Large intestine (tissue), 3 donors: ENCODE measurements around the gene PCNX2. TPM values are rescaled to one million over a fixed set of nuclear protein-coding genes. Genes with fewer than 3 reads are reported as not detected.

Experiments
- DNase-seq, 2 donors: peaks; one replicate each; pipeline versions ENCODE4 v3.0.0 to v3.0.0-alpha.2; 2013
- H3K27ac ChIP-seq: one replicate; pipeline ENCODE4 v1.5.1; 2013; ENCODE audit warnings: low read length
- H3K27me3 ChIP-seq: 2 replicates; pipeline ENCODE4 v1.6.1; 2013; ENCODE audit warnings: low read length; ENCODE audit not compliant: control insufficient read depth, insufficient read depth
- H3K36me3 ChIP-seq: 2 replicates; pipeline ENCODE4 v1.6.1; 2013; ENCODE audit warnings: low read length; ENCODE audit not compliant: control insufficient read depth, insufficient read depth
- H3K4me1 ChIP-seq: one replicate; pipeline ENCODE4 v1.6.1; 2013; ENCODE audit warnings: low read length; ENCODE audit not compliant: control insufficient read depth, insufficient read depth
- H3K4me3 ChIP-seq: one replicate; pipeline ENCODE4 v1.5.1; 2013; ENCODE audit warnings: low read length
- H3K9me3 ChIP-seq: one replicate; pipeline ENCODE4 v1.6.1; 2013; ENCODE audit warnings: mild to moderate bottlenecking, low read depth, low read length, moderate library complexity; ENCODE audit not compliant: control insufficient read depth
- WGBS: methylation state at CpG from one replicate; pipeline ENCODE4 v1.1.5; 2013; ENCODE audit warnings: low lambda C conversion rate; ENCODE audit not compliant: insufficient coverage; 5-methylcytosine and 5-hydroxymethylcytosine counted together
- polyA plus RNA-seq: library from polyadenylated mRNA; unstranded; fragments of 120-200 nt; gene quantifications from one replicate; pipeline ENCODE4 v1.2.1, GENCODE V29; 2013

The PCNX2 gene
- polyA plus RNA-seq, 1 donor, result 6.9 TPM

DNA sequence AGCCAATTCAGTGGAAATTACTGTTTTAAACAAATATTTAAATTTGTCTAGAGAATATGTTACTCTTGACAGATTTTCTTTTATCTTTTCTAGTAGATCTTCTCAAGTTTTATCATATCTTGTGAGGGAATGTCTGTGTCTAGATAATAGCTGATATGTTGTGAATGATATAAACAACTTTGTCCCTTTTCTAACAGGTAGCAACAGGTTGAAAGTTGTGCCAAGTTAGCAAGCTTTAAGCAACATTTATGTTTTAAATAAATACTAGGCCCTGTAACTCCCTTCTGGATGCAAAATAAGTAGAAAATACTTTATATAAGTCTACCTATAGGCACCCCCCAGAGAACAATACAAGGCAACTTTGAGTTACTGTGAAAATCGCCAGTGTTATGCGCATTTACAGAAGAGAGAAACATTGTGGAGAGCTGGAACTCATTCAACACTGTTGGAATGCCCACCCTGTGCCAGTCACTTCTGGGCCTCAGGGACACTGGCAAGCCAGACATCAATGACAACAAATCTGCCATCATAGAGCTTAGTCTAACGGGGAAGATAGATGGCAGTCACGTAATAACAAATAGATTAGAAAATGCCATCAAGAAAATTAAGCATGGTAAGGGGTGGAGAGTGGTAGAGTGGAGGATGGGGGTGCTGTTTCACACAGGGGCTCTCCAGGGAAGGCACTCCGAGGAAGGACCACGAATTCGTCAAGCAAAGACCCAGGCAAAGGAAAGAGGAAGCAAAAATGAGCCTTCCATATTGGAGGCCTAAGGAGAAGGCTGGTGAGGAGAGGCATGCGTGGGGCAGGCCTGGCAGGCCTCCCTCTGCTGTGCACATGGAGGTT lies 36.4 kb upstream of the PCNX2 start:
- DNase-seq, result no peak
- H3K9me3 ChIP-seq, result no peaks in the 10 kb centered on the region
- no peaks in the 10 kb centered on the region for H3K4me1 ChIP-seq
- H3K27ac ChIP-seq, result no peak overlapping the region
- WGBS, result 90% methylated on average over 2 of the region's 8 CpGs
- H3K4me3 ChIP-seq, result no peak overlapping the region
- no peaks in the 10 kb centered on the region for H3K36me3 ChIP-seq
- peaks cover 4% of the 10 kb centered on the region for H3K27me3 ChIP-seq

DNA sequence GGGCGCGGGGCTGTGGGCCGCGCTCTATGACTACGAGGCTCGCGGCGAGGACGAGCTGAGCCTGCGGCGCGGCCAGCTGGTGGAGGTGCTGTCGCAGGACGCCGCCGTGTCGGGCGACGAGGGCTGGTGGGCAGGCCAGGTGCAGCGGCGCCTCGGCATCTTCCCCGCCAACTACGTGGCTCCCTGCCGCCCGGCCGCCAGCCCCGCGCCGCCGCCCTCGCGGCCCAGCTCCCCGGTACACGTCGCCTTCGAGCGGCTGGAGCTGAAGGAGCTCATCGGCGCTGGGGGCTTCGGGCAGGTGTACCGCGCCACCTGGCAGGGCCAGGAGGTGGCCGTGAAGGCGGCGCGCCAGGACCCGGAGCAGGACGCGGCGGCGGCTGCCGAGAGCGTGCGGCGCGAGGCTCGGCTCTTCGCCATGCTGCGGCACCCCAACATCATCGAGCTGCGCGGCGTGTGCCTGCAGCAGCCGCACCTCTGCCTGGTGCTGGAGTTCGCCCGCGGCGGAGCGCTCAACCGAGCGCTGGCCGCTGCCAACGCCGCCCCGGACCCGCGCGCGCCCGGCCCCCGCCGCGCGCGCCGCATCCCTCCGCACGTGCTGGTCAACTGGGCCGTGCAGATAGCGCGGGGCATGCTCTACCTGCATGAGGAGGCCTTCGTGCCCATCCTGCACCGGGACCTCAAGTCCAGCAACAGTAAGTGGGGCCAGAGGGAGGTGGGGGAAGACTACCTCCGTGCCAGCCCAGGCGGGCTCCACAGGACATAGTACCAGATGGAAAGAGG lies 32.8 kb upstream of the PCNX2 start:
- Histone ChIP-seq H3K9me3 (no peaks in the 10 kb centered on the region), H3K27ac (no peak overlapping the region), H3K36me3 (no peaks in the 10 kb centered on the region), H3K27me3 (peaks cover 6% of the 10 kb centered on the region), H3K4me1 (no peaks in the 10 kb centered on the region), H3K4me3 (peak overlapping the region; percentile 51)
- WGBS, result no CpG with 5 or more reads among the region's 96 CpGs
- peak in 1 of 2 donors; percentile 74 for DNase-seq

- H3K4me3 ChIP-seq, result peak within 1 kb of the TSS; percentile 51
- no CpG with 5 or more reads among the region's 68 CpGs for WGBS
- H3K4me1 ChIP-seq, result no peaks in the 10 kb centered on the region
- peaks cover 6% of the 10 kb centered on the region for H3K27me3 ChIP-seq
- peak in 1 of 2 donors; percentile 79 for DNase-seq
- no peaks in the 10 kb centered on the region for H3K9me3 ChIP-seq
- no peaks in the 10 kb centered on the region for H3K36me3 ChIP-seq
- H3K27ac ChIP-seq, result peak within 1 kb of the TSS; percentile 30
These were observed 32.2 kb upstream of the PCNX2 start, which contains the start of gene MAP3K21 for GRCh38 chr1:233327651-233328141. MAP3K21 (plus strand) TSS chr1:233327724; CDS start chr1:233328029, 305 bp downstream.

GRCh38 chr1:233326811-233327650 lies 31.5 kb upstream of the PCNX2 start:
- Histone ChIP-seq H3K4me3 (peak overlapping the region; percentile 48), H3K27ac (peak overlapping the region; percentile 30), H3K27me3 (peaks cover 6% of the 10 kb centered on the region), H3K9me3 (no peaks in the 10 kb centered on the region), H3K4me1 (no peaks in the 10 kb centered on the region), H3K36me3 (no peaks in the 10 kb centered on the region)
- peak; percentile 90 to 94 for DNase-seq
- no CpG with 5 or more reads among the region's 49 CpGs for WGBS

DNA sequence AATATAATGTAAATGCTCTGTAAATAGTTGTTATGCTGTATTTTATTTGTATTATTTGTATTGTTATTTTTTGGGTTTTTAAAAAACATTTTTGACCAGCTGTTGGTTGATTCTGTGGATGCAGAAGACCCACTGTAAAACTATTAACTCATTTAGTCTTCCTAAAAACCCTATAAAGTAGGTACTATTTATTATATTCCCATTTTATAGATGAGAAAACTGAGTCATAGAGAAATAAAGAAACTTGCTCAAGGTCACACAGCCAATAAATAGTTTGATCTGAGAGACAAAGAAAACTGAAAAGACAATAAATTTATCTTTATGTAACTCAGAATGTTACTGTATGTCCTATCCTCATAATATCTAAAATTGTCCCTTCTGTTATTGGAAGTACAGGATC lies 30.8 kb upstream of the PCNX2 start:
- DNase-seq, result no peak
- no peak overlapping the region for H3K27ac ChIP-seq
- H3K27me3 ChIP-seq, result peaks cover 6% of the 10 kb centered on the region
- H3K4me1 ChIP-seq, result no peaks in the 10 kb centered on the region
- H3K9me3 ChIP-seq, result no peaks in the 10 kb centered on the region
- H3K4me3 ChIP-seq, result no peak overlapping the region
- no peaks in the 10 kb centered on the region for H3K36me3 ChIP-seq

GRCh38 chr1:233323718-233324117 lies 28.2 kb upstream of the PCNX2 start:
- peak in 1 of 2 donors; percentile 61 for DNase-seq
- WGBS, result 38% methylated on average over 1 of the region's 1 CpG
- Histone ChIP-seq H3K4me3 (no peak overlapping the region), H3K27ac (no peak overlapping the region), H3K4me1 (no peaks in the 10 kb centered on the region), H3K36me3 (no peaks in the 10 kb centered on the region), H3K9me3 (no peaks in the 10 kb centered on the region), H3K27me3 (peaks cover 4% of the 10 kb centered on the region)

DNA sequence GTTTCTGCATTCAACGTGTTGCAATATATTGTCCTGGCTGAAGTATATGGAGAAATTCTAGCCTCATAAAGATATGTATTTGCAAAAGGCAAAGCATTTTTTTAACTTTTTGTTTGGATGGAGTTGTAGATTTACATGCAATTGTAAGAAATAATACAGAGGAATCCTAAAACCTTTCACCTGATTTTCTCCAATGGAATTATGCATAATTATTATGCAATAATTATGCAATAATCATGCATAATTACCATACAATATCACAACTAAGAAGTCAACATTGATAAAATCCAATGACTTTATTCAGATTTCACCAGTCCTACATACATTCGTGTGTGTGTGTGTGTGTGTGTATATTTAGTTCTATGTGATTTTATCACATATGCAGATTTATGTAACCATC lies 24.5 kb upstream of the PCNX2 start:
- Histone ChIP-seq H3K4me1 (no peaks in the 10 kb centered on the region), H3K36me3 (no peaks in the 10 kb centered on the region), H3K4me3 (no peak overlapping the region), H3K27ac (no peak overlapping the region), H3K9me3 (no peaks in the 10 kb centered on the region), H3K27me3 (no peaks in the 10 kb centered on the region)
- no peak for DNase-seq
- 100% methylated on average over 1 of the region's 2 CpGs for WGBS

GRCh38 chr1:233319272-233319671 lies 23.7 kb upstream of the PCNX2 start:
- no CpG with 5 or more reads among the region's 6 CpGs for WGBS
- Histone ChIP-seq H3K9me3 (no peaks in the 10 kb centered on the region), H3K27ac (no peak overlapping the region), H3K4me1 (no peaks in the 10 kb centered on the region), H3K27me3 (no peaks in the 10 kb centered on the region), H3K4me3 (no peak overlapping the region), H3K36me3 (no peaks in the 10 kb centered on the region)
- no peak for DNase-seq

- no peak for DNase-seq
These were observed 20.9 kb upstream of the PCNX2 start for GRCh38 chr1:233316473-233316872.

More at GRCh38 chr1:233316473-233316872, 20.9 kb upstream of the PCNX2 start:
- Histone ChIP-seq H3K27ac (no peak overlapping the region), H3K9me3 (no peaks in the 10 kb centered on the region), H3K27me3 (no peaks in the 10 kb centered on the region), H3K36me3 (no peaks in the 10 kb centered on the region), H3K4me3 (no peak overlapping the region), H3K4me1 (no peaks in the 10 kb centered on the region)
- WGBS, result 80% methylated on average over 1 of the region's 1 CpG
